ENCODE data around the gene KRT71. TPM values are rescaled to one million over a fixed set of nuclear protein-coding genes. Genes with fewer than 3 reads are reported as not detected.

The KRT71 gene
- total RNA-seq, 2 donors from 2014 or later: not detected

DNA sequence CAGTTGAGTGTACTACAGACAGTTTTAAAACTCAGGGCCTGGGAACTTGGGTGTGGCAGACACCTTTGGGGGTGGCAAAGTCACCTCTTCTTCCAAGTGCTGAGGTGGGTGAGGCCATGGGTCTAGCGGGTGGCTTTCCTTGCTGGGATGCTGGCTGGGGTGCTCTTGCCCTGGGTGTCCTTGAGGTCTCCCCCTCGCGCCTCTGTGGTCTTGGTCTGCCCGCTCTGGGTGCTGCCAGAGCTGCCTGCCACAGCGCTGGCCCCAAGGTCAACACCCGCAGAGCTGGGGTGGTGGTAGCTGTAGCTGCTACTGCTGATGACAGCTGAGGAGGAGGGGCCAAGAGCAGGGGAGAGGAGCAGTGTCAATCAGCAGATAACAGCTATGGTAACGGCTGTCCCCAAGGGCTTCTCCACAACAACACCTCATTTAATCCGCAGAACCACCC is 13.9 kb upstream of the KRT71 start:
- Mint-ChIP-seq H3K4me3 (no peak overlapping the region), H3K9me3 (no peaks in the 10 kb centered on the region), H3K36me3 (ENCODE audit: low read depth) (no peaks in the 10 kb centered on the region), H3K27me3 (ENCODE audit: insufficient read depth) (peaks cover 24% of the 10 kb centered on the region), H3K4me1 (peaks cover 7% of the 10 kb centered on the region), H3K27ac (peak overlapping the region; percentile 59)
- Histone ChIP-seq H3K9me3 (ENCODE audit: control insufficient read depth, low read length) (no peaks in the 10 kb centered on the region), H3K27me3 (ENCODE audit: control insufficient read depth, insufficient read depth, low read length, poor library complexity, severe bottlenecking) (peaks cover 14% of the 10 kb centered on the region), H3K4me1 (ENCODE audit: control insufficient read depth, insufficient read depth, low read length) (no peaks in the 10 kb centered on the region), H3K9ac (ENCODE audit: extremely low read depth, low read length, poor library complexity, severe bottlenecking) (no peak overlapping the region), H3K36me3 (ENCODE audit: control insufficient read depth, insufficient read depth, low read length) (no peaks in the 10 kb centered on the region), H3K4me3 (ENCODE audit: low read length) (no peak overlapping the region), H3K27ac (ENCODE audit: low read depth, low read length) (no peak overlapping the region)
- TF ChIP-seq, protein P1, sequence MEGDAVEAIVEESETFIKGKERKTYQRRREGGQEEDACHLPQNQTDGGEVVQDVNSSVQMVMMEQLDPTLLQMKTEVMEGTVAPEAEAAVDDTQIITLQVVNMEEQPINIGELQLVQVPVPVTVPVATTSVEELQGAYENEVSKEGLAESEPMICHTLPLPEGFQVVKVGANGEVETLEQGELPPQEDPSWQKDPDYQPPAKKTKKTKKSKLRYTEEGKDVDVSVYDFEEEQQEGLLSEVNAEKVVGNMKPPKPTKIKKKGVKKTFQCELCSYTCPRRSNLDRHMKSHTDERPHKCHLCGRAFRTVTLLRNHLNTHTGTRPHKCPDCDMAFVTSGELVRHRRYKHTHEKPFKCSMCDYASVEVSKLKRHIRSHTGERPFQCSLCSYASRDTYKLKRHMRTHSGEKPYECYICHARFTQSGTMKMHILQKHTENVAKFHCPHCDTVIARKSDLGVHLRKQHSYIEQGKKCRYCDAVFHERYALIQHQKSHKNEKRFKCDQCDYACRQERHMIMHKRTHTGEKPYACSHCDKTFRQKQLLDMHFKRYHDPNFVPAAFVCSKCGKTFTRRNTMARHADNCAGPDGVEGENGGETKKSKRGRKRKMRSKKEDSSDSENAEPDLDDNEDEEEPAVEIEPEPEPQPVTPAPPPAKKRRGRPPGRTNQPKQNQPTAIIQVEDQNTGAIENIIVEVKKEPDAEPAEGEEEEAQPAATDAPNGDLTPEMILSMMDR (conservative IDR thresholded peaks at IDR 0.05): no peak
- 74 to 88% methylated on average over 4 to 8 of the region's 8 CpGs for WGBS, 2 experiments (ENCODE audit: insufficient coverage in 1 of 2, insufficient read length in 1 of 2)
- DNase-seq: peak; percentile 76

DNA sequence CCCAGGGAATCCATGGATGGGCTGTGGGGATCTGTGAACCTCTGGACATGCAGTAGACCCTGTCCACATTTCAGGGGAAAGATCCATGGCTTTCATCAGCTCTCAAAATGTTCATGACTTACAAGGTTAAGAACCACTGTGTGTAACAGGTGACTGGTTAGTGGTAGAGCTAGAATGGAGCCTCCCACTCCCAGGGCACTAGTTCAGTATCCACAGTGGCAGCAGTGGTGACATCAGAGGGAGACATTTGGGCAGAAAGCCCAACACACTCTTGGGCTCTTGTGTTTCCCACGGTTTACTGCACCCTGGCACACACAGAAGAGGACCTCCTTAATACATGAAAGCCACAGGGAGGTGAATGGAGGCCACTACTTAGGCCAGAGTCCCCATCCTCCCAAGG is 11.6 kb upstream of the KRT71 start:
- WGBS, 2 experiments (ENCODE audit: insufficient coverage in 1 of 2, insufficient read length in 1 of 2): 77 to 100% methylated on average over 1 of the region's 1 CpG
- H3K4me3 Mint-ChIP-seq: no peak overlapping the region
- Histone ChIP-seq H3K27me3 (ENCODE audit: control insufficient read depth, insufficient read depth, low read length, poor library complexity, severe bottlenecking) (peaks cover 20% of the 10 kb centered on the region), H3K36me3 (ENCODE audit: control insufficient read depth, insufficient read depth, low read length) (no peaks in the 10 kb centered on the region), H3K4me1 (ENCODE audit: control insufficient read depth, insufficient read depth, low read length) (no peaks in the 10 kb centered on the region), H3K9me3 (ENCODE audit: control insufficient read depth, low read length) (no peaks in the 10 kb centered on the region), H3K27ac (ENCODE audit: low read depth, low read length) (no peak overlapping the region), H3K4me3 (ENCODE audit: low read length) (no peak overlapping the region), H3K9ac (ENCODE audit: extremely low read depth, low read length, poor library complexity, severe bottlenecking) (no peak overlapping the region)
- H3K4me1 Mint-ChIP-seq: peaks cover 7% of the 10 kb centered on the region
- no peaks in the 10 kb centered on the region for H3K9me3 Mint-ChIP-seq
- DNase-seq: no peak
- peaks cover 22% of the 10 kb centered on the region for H3K27me3 Mint-ChIP-seq (ENCODE audit: insufficient read depth)
- H3K27ac Mint-ChIP-seq: no peak overlapping the region
- TF ChIP-seq, protein P1 (conservative IDR thresholded peaks at IDR 0.05): no peak
- H3K36me3 Mint-ChIP-seq (ENCODE audit: low read depth): no peaks in the 10 kb centered on the region

DNA sequence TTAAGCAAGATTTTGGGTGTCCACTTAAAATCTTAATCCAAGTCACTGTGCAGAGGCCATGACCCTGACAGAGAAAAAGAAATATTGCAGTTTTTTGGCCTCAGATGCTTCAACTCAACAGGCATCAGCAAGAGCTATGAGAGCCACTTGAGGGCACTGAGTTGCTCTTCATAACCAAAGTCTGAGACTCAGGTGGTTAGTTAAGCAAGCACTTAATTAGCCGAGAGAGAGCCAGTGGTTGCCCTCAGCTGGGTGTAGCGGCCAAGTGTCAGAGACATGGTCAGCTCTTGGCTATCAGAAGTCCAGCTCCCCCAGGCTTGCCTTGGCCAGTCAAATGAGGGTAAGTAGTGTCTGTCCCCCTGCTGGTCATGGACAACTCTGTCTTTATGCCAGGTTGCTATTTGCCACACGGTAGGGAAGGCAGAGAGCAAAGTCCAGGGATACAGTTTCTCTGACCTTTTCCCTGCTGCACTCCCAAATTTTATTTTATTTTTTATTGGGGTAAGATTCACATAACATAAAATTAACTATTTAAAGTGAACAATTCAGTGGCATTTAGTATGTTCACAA is 9.0 kb upstream of the KRT71 start:
- peaks cover 14% of the 10 kb centered on the region for H3K4me1 Mint-ChIP-seq
- peaks cover 31% of the 10 kb centered on the region for H3K27me3 Mint-ChIP-seq (ENCODE audit: insufficient read depth)
- H3K27ac Mint-ChIP-seq: no peak overlapping the region
- DNase-seq: peak; percentile 78
- H3K27ac ChIP-seq (ENCODE audit: low read depth, low read length): no peak overlapping the region
- H3K27me3 ChIP-seq (ENCODE audit: control insufficient read depth, insufficient read depth, low read length, poor library complexity, severe bottlenecking): peaks cover 20% of the 10 kb centered on the region
- TF ChIP-seq, protein P1 (conservative IDR thresholded peaks at IDR 0.05): peak; percentile 78
- no peaks in the 10 kb centered on the region for H3K9me3 ChIP-seq (ENCODE audit: control insufficient read depth, low read length)
- 33 to 51% methylated on average over 2 to 3 of the region's 3 CpGs for WGBS, 2 experiments (ENCODE audit: insufficient coverage in 1 of 2, insufficient read length in 1 of 2)
- no peak overlapping the region for H3K4me3 Mint-ChIP-seq
- no peaks in the 10 kb centered on the region for H3K9me3 Mint-ChIP-seq
- no peak overlapping the region for H3K4me3 ChIP-seq (ENCODE audit: low read length)
- H3K36me3 Mint-ChIP-seq (ENCODE audit: low read depth): no peaks in the 10 kb centered on the region
- H3K4me1 ChIP-seq (ENCODE audit: control insufficient read depth, insufficient read depth, low read length): no peaks in the 10 kb centered on the region
- no peaks in the 10 kb centered on the region for H3K36me3 ChIP-seq (ENCODE audit: control insufficient read depth, insufficient read depth, low read length)
- H3K9ac ChIP-seq (ENCODE audit: extremely low read depth, low read length, poor library complexity, severe bottlenecking): no peak overlapping the region
